Measurements from ENCODE around the gene CNTNAP2. TPM values are rescaled to one million over a fixed set of nuclear protein-coding genes. Genes with fewer than 3 reads are reported as not detected.

The CNTNAP2 gene
- total and polyA plus RNA-seq, 2 of the 13 experiments (the other 11 are each of a cell fraction or from before 2014, with no cell fraction given): 0.40 to 0.42 TPM

DNA sequence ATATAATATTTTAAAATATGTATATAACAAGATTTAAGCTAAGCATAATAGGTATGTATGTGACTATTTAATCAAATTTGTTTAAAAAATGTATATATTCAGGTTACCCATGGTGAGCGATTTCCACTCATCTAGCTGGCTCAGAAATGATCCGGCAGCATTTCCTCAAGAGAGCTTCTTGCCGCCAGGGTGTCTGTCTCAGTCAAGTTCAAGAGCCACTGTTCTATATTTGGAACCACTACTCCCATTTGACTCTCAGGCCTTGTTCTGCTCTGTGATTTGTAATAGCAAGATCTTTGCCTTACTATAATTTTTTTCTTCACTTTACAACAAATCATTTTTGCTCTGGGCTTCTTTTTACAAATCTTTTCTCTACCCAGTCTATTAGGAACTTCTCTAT is 48.7 kb upstream of the CNTNAP2 start (continued):
- no peak for TF ChIP-seq ZNF776 (CRISPR knock-in tag; IDR thresholded peaks at IDR 0.05)

DNA sequence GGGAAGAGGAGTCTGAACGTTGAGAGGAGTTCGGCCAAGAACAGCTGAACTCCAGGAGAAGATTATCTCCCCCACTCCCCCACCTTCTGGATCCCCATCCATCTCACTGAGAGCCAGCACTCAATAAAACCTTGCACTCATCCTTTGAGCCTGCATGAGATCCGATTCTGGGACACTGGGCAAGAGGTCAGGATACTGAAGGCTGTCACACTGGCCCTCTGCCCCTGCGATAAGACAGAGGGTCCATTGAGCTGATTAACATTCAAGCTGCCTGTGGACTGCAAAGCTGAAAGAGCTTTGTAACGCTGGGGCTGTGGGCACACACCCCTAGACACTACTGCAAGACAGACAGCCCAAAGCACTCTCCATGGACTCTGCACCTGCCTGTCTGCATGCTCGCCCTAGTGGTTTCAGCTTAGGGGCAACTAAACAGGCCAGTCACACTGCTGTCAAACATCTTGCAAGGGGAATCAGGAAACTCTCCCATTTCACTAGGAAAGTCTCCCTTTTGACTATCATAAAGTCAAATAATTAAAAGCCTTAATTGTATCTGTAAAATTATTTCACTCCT is 42.3 kb upstream of the CNTNAP2 start:
- WGBS (ENCODE audit: low lambda C conversion rate): 8% methylated on average over 4 of the region's 6 CpGs
- Histone ChIP-seq H3K9me3 (ENCODE audit: low read length) (peaks cover 49% of the 10 kb centered on the region), H3K4me3 (replicated peaks in 1 of 3; ENCODE audit: insufficient read depth in 1 of 3, low read depth in 2 of 3, low read length in 3 of 3) (no peak overlapping the region), H3K36me3 (replicated peaks in 1 of 2; ENCODE audit: control insufficient read depth in 1 of 2, insufficient read depth in 2 of 2, low read length in 2 of 2) (no peaks in the 10 kb centered on the region), H2AFZ (ENCODE audit: low read length) (no peak overlapping the region), H3K27me3 (ENCODE audit: control insufficient read depth in 1 of 2, insufficient read depth in 2 of 2, low read length in 2 of 2) (no peaks in the 10 kb centered on the region), H3K4me1 (ENCODE audit: insufficient read depth, low read length) (no peaks in the 10 kb centered on the region), H3K9ac (ENCODE audit: insufficient read depth, low read depth, low read length) (no peak overlapping the region), H3K79me2 (ENCODE audit: insufficient read depth, low read length) (no peaks in the 10 kb centered on the region), H4K20me1 (ENCODE audit: insufficient read depth, low read length) (no peaks in the 10 kb centered on the region), H3K4me2 (ENCODE audit: low read depth, low read length) (no peak overlapping the region), H3K27ac (ENCODE audit: extremely low read length, insufficient read depth, low read length) (no peak overlapping the region)
- no peak for TF ChIP-seq RFXANK (CRISPR knock-in tag; IDR thresholded peaks at IDR 0.05)
- TF ChIP-seq ZNF788 (CRISPR knock-in tag; IDR thresholded peaks at IDR 0.05; ENCODE audit: borderline replicate concordance): no peak
- DNase-seq (ENCODE audit: low spot score): no peak
- peak; percentile 38; the same call in 2 of the 3 replicates for ATAC-seq
- no peak for FAIRE-seq
- intact Hi-C loops (cut with micrococcal nuclease; ENCODE audit: unreplicated experiment): no loop called here
- ChIA-PET POLR2A (no interaction called here), CTCF (ENCODE audit: low intra/inter-chr PET ratio, low total read pairs) (no interaction called here)
- BruUV-seq (replicated peaks): no TSS peak
- in situ Hi-C loops (cut with HindIII; ENCODE audit: extremely low pct_ligation_motif_present, low pct_unique_long_range_greater_than_20kb): no loop called here

DNA sequence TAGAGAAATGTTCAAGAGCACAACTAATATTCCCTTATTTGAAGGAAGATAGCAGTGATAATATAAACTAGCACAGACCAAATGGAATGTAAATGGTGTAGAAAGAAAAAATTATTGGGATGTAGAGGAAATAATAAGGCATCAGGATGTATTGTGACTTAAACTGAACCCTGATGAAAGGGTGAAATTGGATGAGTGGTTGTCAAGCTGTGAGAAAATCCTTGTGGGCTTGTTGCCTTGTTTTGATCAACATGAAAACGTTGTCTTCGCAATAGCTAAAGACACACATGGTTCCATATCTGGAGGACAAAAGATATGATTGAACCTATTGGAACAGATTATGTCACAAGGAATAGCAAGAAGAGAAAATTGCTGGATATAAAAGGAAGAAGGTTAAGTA is 40.3 kb upstream of the CNTNAP2 start:
- FAIRE-seq (no peak), ATAC-seq (no peak), DNase-seq (ENCODE audit: low spot score) (no peak)
- Histone ChIP-seq H3K9ac (ENCODE audit: insufficient read depth, low read depth, low read length) (no peak overlapping the region), H3K9me3 (ENCODE audit: low read length) (peaks cover 42% of the 10 kb centered on the region), H3K27ac (ENCODE audit: extremely low read length, insufficient read depth, low read length) (no peak overlapping the region), H3K79me2 (ENCODE audit: insufficient read depth, low read length) (no peaks in the 10 kb centered on the region), H3K36me3 (replicated peaks in 1 of 2; ENCODE audit: control insufficient read depth in 1 of 2, insufficient read depth in 2 of 2, low read length in 2 of 2) (no peaks in the 10 kb centered on the region), H3K4me3 (replicated peaks in 1 of 3; ENCODE audit: insufficient read depth in 1 of 3, low read depth in 2 of 3, low read length in 3 of 3) (no peak overlapping the region), H3K4me2 (ENCODE audit: low read depth, low read length) (no peak overlapping the region), H3K4me1 (ENCODE audit: insufficient read depth, low read length) (no peaks in the 10 kb centered on the region), H3K27me3 (ENCODE audit: control insufficient read depth in 1 of 2, insufficient read depth in 2 of 2, low read length in 2 of 2) (no peaks in the 10 kb centered on the region), H4K20me1 (ENCODE audit: insufficient read depth, low read length) (no peaks in the 10 kb centered on the region), H2AFZ (ENCODE audit: low read length) (no peak overlapping the region)
- in situ Hi-C loops (cut with HindIII; ENCODE audit: extremely low pct_ligation_motif_present, low pct_unique_long_range_greater_than_20kb): no loop called here
- TF ChIP-seq, protein P1, sequence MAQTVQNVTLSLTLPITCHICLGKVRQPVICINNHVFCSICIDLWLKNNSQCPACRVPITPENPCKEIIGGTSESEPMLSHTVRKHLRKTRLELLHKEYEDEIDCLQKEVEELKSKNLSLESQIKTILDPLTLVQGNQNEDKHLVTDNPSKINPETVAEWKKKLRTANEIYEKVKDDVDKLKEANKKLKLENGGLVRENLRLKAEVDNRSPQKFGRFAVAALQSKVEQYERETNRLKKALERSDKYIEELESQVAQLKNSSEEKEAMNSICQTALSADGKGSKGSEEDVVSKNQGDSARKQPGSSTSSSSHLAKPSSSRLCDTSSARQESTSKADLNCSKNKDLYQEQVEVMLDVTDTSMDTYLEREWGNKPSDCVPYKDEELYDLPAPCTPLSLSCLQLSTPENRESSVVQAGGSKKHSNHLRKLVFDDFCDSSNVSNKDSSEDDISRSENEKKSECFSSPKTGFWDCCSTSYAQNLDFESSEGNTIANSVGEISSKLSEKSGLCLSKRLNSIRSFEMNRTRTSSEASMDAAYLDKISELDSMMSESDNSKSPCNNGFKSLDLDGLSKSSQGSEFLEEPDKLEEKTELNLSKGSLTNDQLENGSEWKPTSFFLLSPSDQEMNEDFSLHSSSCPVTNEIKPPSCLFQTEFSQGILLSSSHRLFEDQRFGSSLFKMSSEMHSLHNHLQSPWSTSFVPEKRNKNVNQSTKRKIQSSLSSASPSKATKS (CRISPR knock-in tag; IDR thresholded peaks at IDR 0.05): no peak
- no peak for TF ChIP-seq U2AF1 (optimal IDR thresholded peaks at IDR 0.05; ENCODE audit: low read depth, low read length)
- no peak for TF ChIP-seq SP5 (CRISPR knock-in tag; IDR thresholded peaks at IDR 0.05; ENCODE audit: borderline replicate concordance, low read depth)
- no TSS peak for BruUV-seq (replicated peaks)
- CTCF ChIA-PET (ENCODE audit: low intra/inter-chr PET ratio, low total read pairs): no interaction called here
- WGBS (ENCODE audit: low lambda C conversion rate): 30% methylated on average over 2 of the region's 2 CpGs
- intact Hi-C loops (cut with micrococcal nuclease; ENCODE audit: unreplicated experiment): no loop called here
- POLR2A ChIA-PET: no interaction called here
